ENCODE measurements around the gene ST3GAL5. TPM values are rescaled to one million over a fixed set of nuclear protein-coding genes. Genes with fewer than 3 reads are reported as not detected.

ST3GAL5 gene
- total RNA-seq, 1 donor from 2014 or later, result 20.0 TPM

GRCh38 chr2:85911814-85912692 lies 23.3 kb upstream of the ST3GAL5 start:
- peak overlapping the region; percentile 74 for H3K27ac ChIP-seq (ENCODE audit: low read depth, low read length)
- Mint-ChIP-seq H3K9me3 (ENCODE audit: unreplicated experiment) (no peaks in the 10 kb centered on the region), H3K27me3 (ENCODE audit: low read depth, unreplicated experiment) (peaks cover 3% of the 10 kb centered on the region), H3K4me3 (ENCODE audit: unreplicated experiment) (no peak overlapping the region), H3K4me1 (ENCODE audit: low read depth, unreplicated experiment) (peaks cover 16% of the 10 kb centered on the region), H3K27ac (ENCODE audit: unreplicated experiment) (peak overlapping the region; percentile 88), H3K36me3 (ENCODE audit: low read depth, unreplicated experiment) (no peaks in the 10 kb centered on the region)
- H3K4me3 ChIP-seq (ENCODE audit: insufficient read depth, low read depth, low read length), result no peak overlapping the region
- peak overlapping the region; percentile 51 for H3K9ac ChIP-seq (ENCODE audit: low read length)
- peaks cover 9% of the 10 kb centered on the region for H3K4me1 ChIP-seq (ENCODE audit: insufficient read depth, low read length)
- H4K20me1 ChIP-seq (ENCODE audit: insufficient read depth, low read length), result no peaks in the 10 kb centered on the region
- peak overlapping the region; percentile 60 for H3K4me2 ChIP-seq (ENCODE audit: low read length)
- H3K27me3 ChIP-seq (ENCODE audit: insufficient read depth, low read length), result no peaks in the 10 kb centered on the region
- H3K79me2 ChIP-seq (ENCODE audit: insufficient read depth, low read length), result no peaks in the 10 kb centered on the region
- peak overlapping the region; percentile 27 for H2AFZ ChIP-seq (ENCODE audit: low read depth, low read length)
- H3K9me3 ChIP-seq (ENCODE audit: insufficient read depth, low read depth, low read length), result no peaks in the 10 kb centered on the region
- TF ChIP-seq EZH2 (IDR thresholded peaks at IDR 0.05; ENCODE audit: insufficient read depth, low read length) (no peak), CTCF (IDR thresholded peaks at IDR 0.05; ENCODE audit: insufficient read depth, low read depth, low read length) (no peak)
- FAIRE-seq (no peak), DNase-seq (ENCODE audit: low read depth) (peak; percentile 86)
- H3K36me3 ChIP-seq (ENCODE audit: insufficient read depth, low read length), result no peaks in the 10 kb centered on the region

- Histone ChIP-seq H3K27me3 (ENCODE audit: insufficient read depth, low read length) (no peaks in the 10 kb centered on the region), H3K36me3 (ENCODE audit: insufficient read depth, low read length) (no peaks in the 10 kb centered on the region), H3K9me3 (ENCODE audit: insufficient read depth, low read depth, low read length) (no peaks in the 10 kb centered on the region), H3K9ac (ENCODE audit: low read length) (no peak overlapping the region), H4K20me1 (ENCODE audit: insufficient read depth, low read length) (no peaks in the 10 kb centered on the region), H3K4me2 (ENCODE audit: low read length) (no peak overlapping the region), H3K4me3 (ENCODE audit: insufficient read depth, low read depth, low read length) (no peak overlapping the region), H3K27ac (ENCODE audit: low read depth, low read length) (no peak overlapping the region), H3K4me1 (ENCODE audit: insufficient read depth, low read length) (peaks cover 9% of the 10 kb centered on the region), H3K79me2 (ENCODE audit: insufficient read depth, low read length) (no peaks in the 10 kb centered on the region), H2AFZ (ENCODE audit: low read depth, low read length) (no peak overlapping the region)
- H3K27me3 Mint-ChIP-seq (ENCODE audit: low read depth, unreplicated experiment), result peaks cover 3% of the 10 kb centered on the region
- no peaks in the 10 kb centered on the region for H3K9me3 Mint-ChIP-seq (ENCODE audit: unreplicated experiment)
- TF ChIP-seq EZH2 (IDR thresholded peaks at IDR 0.05; ENCODE audit: insufficient read depth, low read length) (no peak), CTCF (IDR thresholded peaks at IDR 0.05; ENCODE audit: insufficient read depth, low read depth, low read length) (no peak)
- no peak overlapping the region for H3K27ac Mint-ChIP-seq (ENCODE audit: unreplicated experiment)
- H3K4me3 Mint-ChIP-seq (ENCODE audit: unreplicated experiment), result no peak overlapping the region
- DNase-seq (ENCODE audit: low read depth) (no peak), FAIRE-seq (no peak)
- H3K36me3 Mint-ChIP-seq (ENCODE audit: low read depth, unreplicated experiment), result no peaks in the 10 kb centered on the region
- peaks cover 16% of the 10 kb centered on the region for H3K4me1 Mint-ChIP-seq (ENCODE audit: low read depth, unreplicated experiment)
Measured at GRCh38 chr2:85911097-85911496, 22.3 kb upstream of the ST3GAL5 start.

GRCh38 chr2:85909005-85909404 lies 20.2 kb upstream of the ST3GAL5 start:
- Histone ChIP-seq H3K36me3 (ENCODE audit: insufficient read depth, low read length) (no peaks in the 10 kb centered on the region), H3K4me2 (ENCODE audit: low read length) (no peak overlapping the region), H3K27me3 (ENCODE audit: insufficient read depth, low read length) (peaks cover 5% of the 10 kb centered on the region), H3K79me2 (ENCODE audit: insufficient read depth, low read length) (no peaks in the 10 kb centered on the region), H3K9me3 (ENCODE audit: insufficient read depth, low read depth, low read length) (no peaks in the 10 kb centered on the region), H3K9ac (ENCODE audit: low read length) (no peak overlapping the region), H4K20me1 (ENCODE audit: insufficient read depth, low read length) (no peaks in the 10 kb centered on the region), H3K4me3 (ENCODE audit: insufficient read depth, low read depth, low read length) (no peak overlapping the region), H3K4me1 (ENCODE audit: insufficient read depth, low read length) (peaks cover 9% of the 10 kb centered on the region), H3K27ac (ENCODE audit: low read depth, low read length) (no peak overlapping the region), H2AFZ (ENCODE audit: low read depth, low read length) (no peak overlapping the region)
- no peak for FAIRE-seq
- Mint-ChIP-seq H3K27me3 (ENCODE audit: low read depth, unreplicated experiment) (peaks cover 3% of the 10 kb centered on the region), H3K27ac (ENCODE audit: unreplicated experiment) (no peak overlapping the region), H3K36me3 (ENCODE audit: low read depth, unreplicated experiment) (no peaks in the 10 kb centered on the region), H3K9me3 (ENCODE audit: unreplicated experiment) (no peaks in the 10 kb centered on the region), H3K4me1 (ENCODE audit: low read depth, unreplicated experiment) (peaks cover 19% of the 10 kb centered on the region), H3K4me3 (ENCODE audit: unreplicated experiment) (no peak overlapping the region)
- DNase-seq (ENCODE audit: low read depth), result no peak
- no peak for TF ChIP-seq CTCF (IDR thresholded peaks at IDR 0.05; ENCODE audit: insufficient read depth, low read depth, low read length)
- TF ChIP-seq EZH2 (IDR thresholded peaks at IDR 0.05; ENCODE audit: insufficient read depth, low read length), result no peak

Data from astrocyte (in vitro differentiated cells and primary cell).